ENCODE data around the gene RAP2C. TPM values are rescaled to one million over a fixed set of nuclear protein-coding genes. Genes with fewer than 3 reads are reported as not detected.

Gene RAP2C
- total RNA-seq, 1 experiment from 2014 or later: 52.7 TPM

GRCh38 chrX:132217203-132218073, 1.8 kb downstream of the RAP2C start:
- no peaks in the 10 kb centered on the region for H4K20me1 ChIP-seq (ENCODE audit: control insufficient read depth, insufficient read depth, insufficient read length)
- H2BK120ac ChIP-seq (ENCODE audit: low read depth, low read length, poor library complexity, severe bottlenecking): no peak overlapping the region
- Mint-ChIP-seq H3K9me3 (no peaks in the 10 kb centered on the region), H3K27me3 (ENCODE audit: low read depth) (no peaks in the 10 kb centered on the region), H3K36me3 (ENCODE audit: insufficient read depth in 1 of 3, low read depth in 3 of 3) (peaks cover 11 to 23% (median 23%) of the 10 kb centered on the region in 3 experiments; a peak in 6 of 7 replicates), H3K4me1 (peaks cover 24 to 33% of the 10 kb centered on the region in 2 experiments), H3K27ac (peak overlapping the region; percentile 90 to 97 (median 96)), H3K4me3 (peak overlapping the region; percentile 93 to 95)
- peak; percentile 78 for DNase-seq
- H3K14ac ChIP-seq (ENCODE audit: insufficient read depth, low read length): peak overlapping the region; percentile 95
- H4K5ac ChIP-seq (ENCODE audit: insufficient read length, low read depth, low read length): no peak overlapping the region
- WGBS (ENCODE audit: extremely low coverage, insufficient read length, low lambda C conversion rate): no CpG with 5 or more reads among the region's 74 CpGs
- no peaks in the 10 kb centered on the region for H3K27me3 ChIP-seq (ENCODE audit: insufficient read depth, low read length)
- peaks cover 7% of the 10 kb centered on the region for H3K23me2 ChIP-seq (ENCODE audit: insufficient read length, low read depth, low read length, poor library complexity, severe bottlenecking)
- H2AK5ac ChIP-seq (ENCODE audit: insufficient read length, low read length): no peak overlapping the region
- no peak overlapping the region for H3K23ac ChIP-seq (ENCODE audit: insufficient read length, low read depth, low read length)
- no peak overlapping the region for H2AFZ ChIP-seq (ENCODE audit: low read length)
- H3K79me2 ChIP-seq (ENCODE audit: insufficient read depth, low read length): peaks cover 4% of the 10 kb centered on the region; the same call in 1 of the 2 replicates
- H3K79me1 ChIP-seq (ENCODE audit: insufficient read depth, low read depth, low read length, poor library complexity, severe bottlenecking): no peaks in the 10 kb centered on the region
- H3K4me1 ChIP-seq (ENCODE audit: insufficient read depth, low read length): no peaks in the 10 kb centered on the region
- no peak overlapping the region for H3K56ac ChIP-seq (ENCODE audit: insufficient read length, low read depth, low read length)
- H4K91ac ChIP-seq (ENCODE audit: insufficient read length, low read depth, low read length): no peak overlapping the region
- no peak overlapping the region; the same call in 1 of the 2 replicates for H3K4ac ChIP-seq (ENCODE audit: low read depth, low read length)
- H2BK15ac ChIP-seq (ENCODE audit: low read depth, low read length): no peak overlapping the region
- peak overlapping the region; percentile 20 for H3K18ac ChIP-seq (ENCODE audit: insufficient read length, low read depth, low read length)
- no peak overlapping the region for H2BK12ac ChIP-seq (ENCODE audit: insufficient read length, low read depth, low read length)
- peak overlapping the region; percentile 73 for H3K9ac ChIP-seq (ENCODE audit: extremely low read depth, insufficient read length, low read length)
- no peak overlapping the region for H3K27ac ChIP-seq (ENCODE audit: insufficient read length, low read depth, low read length)
- peak overlapping the region; percentile 90 for H3K4me2 ChIP-seq (ENCODE audit: insufficient read depth, insufficient read length, low read length)
- no peaks in the 10 kb centered on the region for H3K9me3 ChIP-seq (ENCODE audit: control insufficient read depth, low read depth, low read length)
- no peak overlapping the region for H3T11ph ChIP-seq (ENCODE audit: low read length)
- no peak overlapping the region for H2BK20ac ChIP-seq (ENCODE audit: low read depth, low read length, poor library complexity, severe bottlenecking)
- TF ChIP-seq CTCF (conservative IDR thresholded peaks at IDR 0.05): no peak
- H2BK5ac ChIP-seq (ENCODE audit: insufficient read length, low read length): no peak overlapping the region
- H4K8ac ChIP-seq (replicated peaks; ENCODE audit: insufficient read length, low read depth, low read length): no peak overlapping the region
